ENCODE data around the gene IL22RA1.
A peak's percentile ranks its signal among the peaks of the same experiment; 100 is the strongest.

The IL22RA1 gene

DNA sequence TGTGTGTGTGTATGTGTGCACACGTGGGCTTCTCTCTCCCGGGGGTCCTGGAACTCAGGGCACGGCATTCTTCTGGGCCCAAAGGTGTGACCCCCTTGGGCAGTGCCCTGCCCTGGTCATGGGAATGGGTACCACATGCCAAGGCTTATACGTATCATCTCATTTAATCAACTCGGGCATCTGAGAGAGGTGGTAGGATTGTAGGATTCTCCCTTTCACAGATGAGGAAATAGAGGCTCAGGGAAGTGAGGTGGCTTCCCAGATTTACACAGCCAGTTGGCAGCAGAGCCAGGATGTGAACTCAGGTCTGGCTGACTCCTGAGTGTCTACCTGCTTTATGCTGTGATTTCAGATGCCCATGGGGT is 46.2 kb downstream of the IL22RA1 start:
- no peak for DNase-seq

DNA sequence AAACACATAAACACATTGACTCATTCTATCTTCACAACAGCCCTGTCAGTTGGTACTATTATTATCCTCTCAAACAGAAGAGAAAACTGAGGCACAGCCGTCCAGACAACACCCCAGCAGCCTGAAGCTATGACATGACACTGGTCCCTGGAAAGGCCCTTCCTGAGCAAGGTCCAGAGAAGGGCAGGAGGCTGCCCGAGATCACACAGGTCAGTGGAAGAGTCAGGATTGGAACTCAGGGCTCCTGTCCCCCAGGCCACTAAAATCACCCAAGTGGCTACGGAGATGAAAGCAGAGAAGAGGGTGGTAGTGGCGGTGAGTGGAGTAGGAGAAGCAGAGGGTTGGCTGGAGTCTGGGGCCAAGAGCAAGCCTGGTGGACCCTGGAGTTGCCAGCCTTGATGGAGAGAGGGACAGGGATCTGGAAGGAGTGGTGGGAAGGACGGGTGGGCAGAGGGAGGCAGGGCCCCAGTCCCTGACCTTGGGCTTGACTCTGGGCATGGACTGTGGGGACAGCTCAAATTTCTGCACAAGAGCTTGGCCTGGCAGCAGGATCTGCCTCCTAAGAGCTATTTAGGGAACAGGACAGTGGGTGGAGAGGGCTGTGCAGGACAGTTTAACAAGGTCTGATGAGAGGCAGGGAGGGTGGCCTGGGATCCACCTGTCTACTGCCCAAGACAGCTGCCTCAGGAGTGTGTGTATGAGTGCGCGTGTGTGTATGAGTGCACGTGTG is 46.8 kb downstream of the IL22RA1 start:
- DNase-seq: no peak

DNA sequence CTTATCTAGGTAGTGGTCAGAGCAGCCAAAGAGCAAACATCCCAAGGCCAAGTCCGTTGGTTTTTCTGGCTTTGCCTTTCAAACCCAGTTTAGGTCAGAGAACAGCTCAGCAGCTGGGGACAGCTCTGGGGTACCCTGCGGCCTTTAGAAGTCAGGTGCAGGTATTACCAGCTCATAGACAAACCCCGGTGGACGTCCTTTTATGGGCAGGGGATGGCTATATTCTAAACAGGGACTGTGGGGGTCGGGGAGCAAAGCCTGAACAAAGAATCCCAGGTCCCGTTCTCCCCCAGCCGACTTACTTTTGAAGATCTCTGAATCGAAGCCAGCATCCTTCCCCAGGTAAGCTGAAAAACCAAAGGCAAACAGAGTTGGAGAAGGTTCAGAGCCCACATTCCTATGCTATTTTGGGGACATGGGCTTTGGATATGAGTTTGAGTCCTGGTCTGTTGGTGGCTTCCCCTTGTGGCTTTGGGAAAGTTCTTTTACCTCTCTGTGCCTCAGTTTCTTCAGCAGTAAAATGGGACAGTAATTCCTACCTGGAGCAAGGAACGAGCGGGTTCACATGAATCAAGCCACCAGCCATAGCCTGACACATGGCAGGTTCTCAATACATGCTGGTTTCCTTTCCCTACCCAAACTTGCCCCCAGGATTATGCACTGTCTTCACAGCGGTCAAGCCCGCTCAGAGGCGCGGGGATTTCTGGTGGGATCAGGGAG is 47.6 kb downstream of the IL22RA1 start:
- DNase-seq: no peak

DNA sequence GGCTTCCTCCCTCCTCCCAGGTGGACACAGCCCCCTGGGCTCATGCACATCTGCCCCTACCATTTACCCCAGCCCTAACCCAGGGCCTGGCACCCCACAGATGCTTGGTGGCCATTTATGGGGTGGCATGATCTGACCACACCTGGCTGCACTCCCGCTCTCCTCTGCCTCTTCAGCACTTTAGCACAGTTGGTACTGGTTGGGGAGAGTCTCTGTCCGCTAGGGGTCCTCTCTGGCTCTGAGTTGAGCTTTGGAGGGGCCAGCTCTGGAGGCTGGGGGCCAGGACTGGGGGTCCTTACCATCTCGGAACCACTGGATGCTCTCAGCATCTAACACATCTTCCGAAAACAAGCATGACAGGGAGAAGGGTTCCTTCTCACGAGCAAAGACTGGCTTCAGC is 48.4 kb downstream of the IL22RA1 start:
- no peak for DNase-seq

DNA sequence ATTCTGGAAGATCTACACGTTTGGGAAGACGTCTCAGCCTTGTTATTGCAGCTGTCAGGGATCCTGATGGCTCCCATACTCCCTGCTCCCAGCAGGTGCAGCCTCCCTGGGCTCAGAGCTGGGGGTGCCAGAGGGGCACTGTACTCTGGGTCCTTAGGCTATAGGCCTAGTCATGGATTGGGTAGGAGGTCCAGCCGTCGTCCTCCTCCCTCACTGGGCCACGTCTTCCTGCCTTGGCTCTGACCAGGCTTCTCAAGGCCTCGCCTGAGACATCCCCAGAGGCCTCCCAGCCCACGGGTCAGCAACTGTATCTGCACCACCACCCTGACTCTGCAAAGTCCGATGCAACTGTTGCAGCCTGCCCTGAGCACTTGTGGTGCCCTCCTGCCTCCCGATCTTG is 49.2 kb downstream of the IL22RA1 start:
- DNase-seq: no peak

DNA sequence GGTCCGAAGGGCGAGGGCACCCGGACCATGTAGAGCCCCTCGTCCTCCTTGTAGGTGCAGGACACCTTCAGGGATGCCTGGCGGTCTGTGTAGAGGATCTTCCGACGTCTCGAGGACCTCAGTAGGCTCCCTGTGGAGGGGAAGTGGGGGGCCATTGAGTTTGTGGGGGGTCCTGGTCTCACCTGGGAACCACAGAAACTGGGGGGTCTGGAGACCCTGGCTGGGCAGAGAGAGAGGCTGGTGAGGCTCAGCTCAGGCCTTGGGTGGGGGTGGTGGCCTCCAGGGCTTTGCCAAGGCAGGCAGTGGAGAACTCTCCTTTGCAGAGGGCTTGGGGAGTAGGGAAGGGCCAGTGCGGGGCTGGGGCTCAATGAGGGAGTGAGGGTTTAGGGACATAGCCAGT is 50.0 kb downstream of the IL22RA1 start:
- no peak for DNase-seq

DNA sequence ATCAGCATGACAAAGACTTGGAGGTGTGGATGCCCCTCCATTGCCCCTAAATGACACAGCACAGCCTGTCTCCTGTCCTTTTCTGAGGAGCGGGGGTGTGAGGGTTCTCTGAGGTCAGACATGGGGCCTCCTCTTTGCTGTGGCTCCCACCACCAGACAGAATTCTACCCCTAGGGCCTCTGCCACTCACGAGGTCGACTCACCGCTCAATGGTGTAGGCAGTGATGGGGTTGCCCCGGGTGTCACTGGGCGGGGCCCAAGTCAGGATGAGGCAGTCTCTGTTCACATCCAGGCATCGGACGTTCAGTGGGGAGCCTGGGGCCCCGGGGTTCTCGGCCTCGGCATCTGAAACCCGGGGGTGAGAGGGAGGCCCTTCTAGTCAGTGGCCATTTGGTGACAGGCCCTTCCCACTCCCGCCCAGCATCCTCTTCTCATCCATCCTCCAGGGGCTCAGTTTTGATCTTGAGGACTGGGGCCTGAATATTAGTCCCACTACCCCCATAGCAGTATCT is 50.9 kb downstream of the IL22RA1 start:
- DNase-seq: no peak

DNA sequence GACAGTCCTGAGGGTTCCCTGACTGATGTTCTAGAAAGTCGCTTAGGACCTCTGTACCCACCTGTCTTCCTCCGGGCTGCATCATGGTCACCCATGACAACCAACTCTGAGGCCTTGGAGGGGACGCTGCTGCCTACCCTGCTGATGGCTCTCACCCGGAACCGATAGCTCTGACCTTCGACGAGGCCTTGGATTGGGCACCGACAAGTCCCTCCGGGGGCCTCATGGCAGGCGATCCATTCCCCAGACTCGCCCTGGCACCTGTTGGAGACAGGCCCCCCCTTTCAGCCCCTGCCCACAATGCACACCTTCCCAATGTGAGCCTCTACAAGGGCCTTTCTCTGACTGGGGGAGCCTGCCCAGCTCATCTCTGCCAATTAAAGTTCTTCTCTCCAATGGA is 52.2 kb downstream of the IL22RA1 start:
- DNase-seq: no peak

DNA sequence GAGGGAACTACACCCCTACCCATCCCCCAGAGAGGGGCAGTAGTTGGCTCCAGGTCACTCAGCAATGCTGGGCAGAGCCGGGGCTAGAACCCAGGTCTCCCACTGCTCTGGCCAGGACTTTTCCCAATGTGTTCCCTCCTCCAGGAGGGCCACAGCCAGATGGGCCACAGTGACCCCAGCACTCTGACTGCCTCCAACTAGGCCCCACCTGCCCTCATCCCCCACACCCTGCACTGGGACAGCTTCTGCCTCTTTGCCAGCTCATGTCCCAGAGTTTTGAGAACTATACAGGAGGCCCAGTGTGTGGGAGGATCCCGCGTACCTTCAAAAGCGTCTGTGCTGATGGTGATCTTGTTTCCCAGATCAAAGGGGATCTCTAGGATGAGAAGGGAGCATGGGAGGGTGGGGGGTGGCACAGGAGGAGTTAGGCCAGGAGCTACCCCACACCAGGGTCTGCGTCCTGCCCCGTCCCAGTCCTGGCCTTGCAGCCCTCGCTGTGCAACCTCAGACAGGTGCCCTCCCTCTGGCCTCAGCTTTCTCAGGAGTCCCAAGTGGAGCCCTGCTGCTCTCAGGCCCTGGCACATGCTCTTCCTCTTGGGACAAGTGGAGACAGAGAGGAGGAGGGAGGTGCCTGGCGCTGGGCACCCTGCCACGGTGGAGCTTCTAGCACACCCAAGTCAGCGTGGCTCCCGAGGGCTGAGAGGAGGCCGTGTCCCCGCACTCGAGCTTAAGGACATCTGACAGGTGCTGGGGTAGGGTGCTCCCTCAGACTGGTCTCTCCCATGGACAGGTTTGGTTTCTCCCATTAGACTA is 53.0 kb downstream of the IL22RA1 start:
- DNase-seq: no peak

DNA sequence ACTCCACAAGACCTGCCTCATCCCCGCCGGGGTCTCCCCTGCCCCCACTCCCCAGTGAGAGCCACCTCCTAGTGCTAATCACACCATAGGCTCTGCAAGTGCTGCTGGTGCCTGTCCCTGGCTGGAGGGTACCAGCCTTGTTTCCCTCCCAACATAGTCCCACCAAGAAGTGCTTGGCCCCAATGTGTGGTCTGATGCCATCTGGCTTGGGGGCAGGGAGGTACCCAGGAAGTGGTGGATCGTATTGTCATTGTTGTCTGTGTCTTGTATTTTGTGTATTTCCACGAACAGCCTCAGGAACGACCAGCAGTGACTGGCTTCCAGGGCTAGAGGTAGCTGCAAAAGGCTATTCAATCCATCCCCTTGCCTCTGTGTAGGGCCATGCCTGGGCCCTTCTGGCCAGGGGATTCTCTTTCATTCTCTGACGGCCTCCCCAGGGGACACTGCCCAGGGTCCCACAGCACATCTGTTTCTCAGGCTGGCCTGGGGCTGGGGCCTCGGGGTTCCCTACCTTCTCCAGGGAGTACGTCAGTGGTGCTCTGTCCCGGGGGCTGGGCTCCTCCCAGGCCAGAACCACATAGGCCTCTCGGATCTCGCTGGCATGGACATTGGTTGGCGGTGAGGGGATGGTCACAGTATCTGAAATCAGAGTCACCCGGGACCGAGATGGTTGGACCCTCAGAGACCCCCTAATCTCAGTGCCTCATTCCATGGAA is 53.8 kb downstream of the IL22RA1 start:
- no peak for DNase-seq

DNA sequence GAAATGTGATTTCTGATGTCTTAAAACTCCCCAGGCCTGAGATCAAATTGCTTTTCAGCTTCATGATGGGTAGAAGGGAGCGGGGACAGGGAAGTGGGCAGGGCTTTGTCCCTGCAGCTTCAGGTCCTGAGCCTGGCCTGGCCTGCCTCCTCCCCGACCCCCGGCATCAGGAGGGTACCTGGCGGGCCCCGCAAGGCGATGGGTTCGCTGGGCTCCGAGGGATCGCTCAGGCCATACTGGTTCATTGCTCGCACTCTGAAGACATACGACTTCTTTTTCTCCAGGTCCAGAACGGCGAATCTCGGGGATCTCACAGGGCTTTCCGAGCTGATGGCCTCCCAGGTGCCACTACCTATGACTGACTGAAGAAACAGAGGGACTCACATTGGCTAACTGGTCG is 56.5 kb downstream of the IL22RA1 start:
- DNase-seq: no peak

DNA sequence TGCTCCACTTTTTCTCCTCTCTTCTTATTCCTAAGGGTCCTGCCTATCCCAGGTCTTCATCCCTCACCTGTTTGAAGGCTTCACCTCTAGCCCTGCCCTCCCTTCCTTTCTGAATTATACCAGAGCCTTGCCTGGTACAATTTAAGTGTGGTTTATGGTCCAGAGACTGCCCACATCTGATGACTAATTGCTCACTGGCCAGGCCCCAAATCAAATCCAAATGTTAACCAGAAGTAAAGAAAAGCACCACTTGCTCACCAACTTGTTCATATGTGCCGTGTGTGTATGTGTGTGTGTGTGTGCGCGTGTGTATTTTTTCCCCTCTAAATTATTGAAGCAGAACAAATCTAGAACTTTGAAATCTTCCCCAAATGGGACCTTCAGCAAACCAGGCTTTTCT is 57.4 kb downstream of the IL22RA1 start:
- no peak for DNase-seq

DNA sequence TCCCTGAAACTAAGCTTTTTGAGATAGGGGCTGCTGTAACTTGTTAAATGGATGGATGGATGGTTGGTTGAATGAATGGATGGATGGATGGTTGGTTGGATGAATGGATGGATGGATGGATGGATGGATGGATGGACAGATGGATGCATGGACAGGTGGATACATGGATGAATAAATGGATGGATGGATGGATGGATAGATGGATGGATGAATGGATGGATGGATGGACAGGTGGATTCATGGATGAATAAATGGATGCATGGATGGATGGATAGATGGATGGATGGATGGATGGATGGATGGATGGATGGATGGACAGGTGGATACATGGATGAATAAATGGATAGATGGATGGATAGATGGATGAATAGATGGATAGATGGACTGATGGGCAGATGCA is 57.9 kb downstream of the IL22RA1 start:
- no peak for DNase-seq

DNA sequence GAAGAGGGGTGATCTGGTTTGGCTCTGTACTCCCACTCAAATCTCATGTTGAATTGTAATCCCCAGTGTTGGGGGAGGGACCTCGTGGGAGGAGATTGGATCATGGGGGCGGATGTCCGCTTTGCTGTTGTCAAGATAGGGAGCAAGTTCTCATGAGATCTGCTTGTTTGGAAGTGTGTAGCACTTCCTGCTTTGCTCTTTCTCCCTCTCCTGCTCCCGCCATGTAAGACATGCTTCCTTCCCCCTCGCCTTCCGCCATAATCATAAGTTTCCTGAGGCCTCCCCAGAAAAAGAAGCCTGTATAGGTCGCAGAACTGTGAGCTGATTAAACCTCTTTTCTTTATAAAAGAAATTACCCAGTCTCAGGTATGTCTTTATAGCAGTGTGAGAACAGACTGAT is 58.9 kb downstream of the IL22RA1 start:
- no peak for DNase-seq

DNA sequence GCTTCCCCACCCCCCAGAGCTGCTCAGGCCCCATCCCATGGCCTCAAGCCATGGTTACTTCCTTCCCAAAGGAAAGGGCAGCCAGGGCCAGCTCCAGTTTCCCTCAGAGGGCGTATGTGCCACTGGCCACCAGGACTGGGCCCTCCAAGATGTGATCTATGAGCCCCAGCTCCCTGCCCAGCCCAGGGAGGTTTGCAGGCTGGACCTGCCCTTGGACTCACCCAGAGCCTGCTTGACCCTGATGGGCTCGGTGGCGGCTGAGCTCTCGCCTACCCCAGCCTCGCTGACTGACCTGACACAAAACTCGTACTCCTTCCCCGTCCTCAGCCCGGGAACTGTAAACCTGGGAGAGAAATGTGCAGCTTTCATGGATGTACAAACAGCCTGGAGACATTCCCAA is 60.6 kb downstream of the IL22RA1 start:
- no peak for DNase-seq

DNA sequence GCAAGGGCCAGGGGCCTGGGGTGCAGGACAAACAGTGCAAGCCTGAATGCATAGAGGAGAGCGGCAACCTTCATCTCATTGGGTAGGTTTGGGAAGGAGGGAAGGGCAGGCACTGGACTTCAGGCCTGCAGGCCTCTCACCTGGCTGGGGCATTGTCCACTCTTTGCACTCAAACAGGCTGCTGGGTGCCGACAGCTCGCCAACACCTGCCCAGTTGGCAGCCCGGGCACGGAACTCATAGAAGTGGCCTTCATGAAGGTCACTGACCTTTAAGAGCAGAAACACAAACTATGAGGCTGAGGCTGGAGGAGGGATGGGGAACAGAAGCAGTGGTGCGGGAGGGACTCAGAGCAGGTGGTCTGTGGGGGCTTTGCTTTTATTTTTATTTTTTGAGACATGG is 61.8 kb downstream of the IL22RA1 start:
- no peak for DNase-seq

DNA sequence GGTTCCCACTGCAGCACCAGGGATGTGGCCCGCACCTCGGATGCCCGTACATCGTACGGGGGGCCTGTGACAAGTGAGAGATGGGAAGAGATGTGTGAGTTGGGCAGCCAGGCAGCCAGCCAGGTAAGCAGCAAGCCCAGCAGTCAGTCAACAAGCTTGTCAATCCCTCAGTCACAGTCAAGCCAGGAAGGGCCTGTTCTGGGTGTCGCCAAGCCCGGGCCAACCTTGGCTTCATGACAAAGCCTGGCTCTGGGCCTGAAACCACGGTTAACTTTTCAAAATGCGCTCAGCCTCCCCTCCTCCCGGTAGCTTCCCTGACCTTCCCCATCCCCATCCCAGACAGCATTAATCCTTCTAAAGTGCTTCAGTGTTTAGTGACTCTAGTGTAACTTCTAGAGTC is 62.8 kb downstream of the IL22RA1 start:
- DNase-seq: no peak

DNA sequence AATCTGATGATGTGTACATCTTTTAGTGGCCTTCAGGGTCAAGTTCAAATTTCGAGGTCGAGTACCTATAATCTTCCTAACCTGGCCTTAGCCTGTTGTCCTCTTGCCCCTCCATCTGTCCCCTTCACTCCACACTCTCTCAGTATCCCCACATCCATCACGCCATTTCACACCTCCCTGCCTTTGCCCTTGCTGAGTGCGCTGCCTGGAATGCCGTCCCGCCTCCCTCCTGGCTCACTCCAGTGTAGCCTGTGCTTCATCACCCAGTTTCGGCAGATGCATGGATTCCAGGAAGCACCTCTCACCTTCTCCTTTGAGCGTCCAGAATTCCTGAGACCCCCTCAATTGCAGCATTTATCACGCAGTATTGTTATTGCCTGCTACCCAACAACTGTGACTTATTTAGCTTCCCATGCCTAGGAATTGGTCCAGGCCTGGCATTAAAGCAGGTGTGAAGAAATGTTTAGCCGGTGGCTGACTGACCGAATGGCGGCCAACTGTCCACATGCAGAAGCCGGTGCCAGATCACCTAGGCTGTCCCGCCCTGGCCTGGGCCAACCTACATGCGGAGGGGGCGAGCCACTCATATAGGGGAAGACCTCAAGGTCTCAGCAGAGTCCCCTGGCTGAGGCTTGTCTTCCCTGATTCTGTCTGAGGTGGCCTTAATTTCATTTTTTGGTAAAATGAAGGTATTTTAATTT is 65.5 kb downstream of the IL22RA1 start:
- DNase-seq: no peak

DNA sequence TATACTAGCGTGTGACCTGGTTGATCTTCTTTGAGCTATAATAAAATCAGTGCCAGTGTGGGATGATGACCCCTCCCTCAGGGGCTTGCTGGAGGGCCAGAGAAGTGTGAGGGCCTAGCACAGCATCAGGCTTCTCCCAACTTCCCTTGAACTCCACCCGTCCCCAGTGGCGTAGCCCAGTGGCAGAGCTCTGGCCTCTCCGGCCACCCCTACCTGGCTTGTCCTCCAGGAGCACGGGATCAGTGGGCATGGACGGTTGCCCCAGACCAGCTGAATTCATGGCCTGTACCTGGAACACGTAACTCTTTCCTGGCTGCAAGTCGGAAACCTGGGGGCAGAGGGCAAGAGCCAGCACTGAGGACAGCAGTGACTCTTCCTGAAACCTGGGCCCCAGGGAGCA is 67.0 kb downstream of the IL22RA1 start:
- no peak for DNase-seq

DNA sequence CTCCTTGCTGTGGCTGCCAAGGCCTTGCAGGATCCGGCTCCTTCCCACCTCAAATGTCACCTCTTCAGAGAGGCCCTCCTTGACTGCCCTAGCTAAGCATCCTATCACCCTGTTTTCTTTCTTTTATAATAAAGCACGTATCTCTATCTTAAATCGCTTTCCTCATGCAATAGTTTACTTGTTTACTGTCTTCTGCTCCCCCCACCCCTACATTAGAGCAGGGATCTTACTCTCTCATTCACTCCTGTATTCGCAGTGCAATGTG is 67.4 kb downstream of the IL22RA1 start:
- DNase-seq: no peak

DNA sequence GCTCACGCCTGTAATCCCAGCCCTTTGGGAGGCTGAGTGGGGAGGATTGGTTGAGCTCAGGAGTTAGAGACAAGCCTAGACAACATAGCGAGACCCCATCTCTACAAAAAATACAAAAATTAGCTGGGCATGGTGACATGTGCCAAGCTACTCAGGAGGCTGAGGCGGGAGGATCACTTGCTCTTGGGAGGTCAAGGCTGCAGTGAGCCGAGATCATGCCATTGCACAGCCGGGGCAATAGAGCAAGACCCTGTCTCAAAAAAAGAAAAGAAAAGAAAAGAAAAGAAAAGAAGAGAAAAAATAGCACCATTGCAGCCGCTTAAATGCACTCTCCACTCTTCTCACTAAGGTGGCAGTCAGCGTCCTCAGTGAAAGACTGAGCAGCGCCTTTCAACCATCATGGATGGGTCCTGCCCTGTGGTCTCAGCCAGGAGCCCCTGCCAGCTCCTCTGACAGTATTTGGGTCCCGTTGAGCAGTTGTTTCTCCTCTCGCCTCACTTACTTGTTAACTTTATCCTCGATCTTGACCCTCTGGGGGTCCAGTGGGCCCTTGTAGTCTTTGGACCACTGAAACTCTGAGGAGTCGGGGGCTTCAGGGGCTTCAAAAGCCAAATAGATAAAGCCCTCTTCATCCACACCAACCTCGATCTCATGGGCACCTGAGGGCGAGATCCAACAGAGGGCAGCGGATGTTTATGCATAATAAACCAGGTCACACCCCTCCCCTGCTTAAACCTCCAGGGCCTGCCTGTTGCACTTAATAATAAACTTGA is 67.9 kb downstream of the IL22RA1 start:
- DNase-seq: no peak

DNA sequence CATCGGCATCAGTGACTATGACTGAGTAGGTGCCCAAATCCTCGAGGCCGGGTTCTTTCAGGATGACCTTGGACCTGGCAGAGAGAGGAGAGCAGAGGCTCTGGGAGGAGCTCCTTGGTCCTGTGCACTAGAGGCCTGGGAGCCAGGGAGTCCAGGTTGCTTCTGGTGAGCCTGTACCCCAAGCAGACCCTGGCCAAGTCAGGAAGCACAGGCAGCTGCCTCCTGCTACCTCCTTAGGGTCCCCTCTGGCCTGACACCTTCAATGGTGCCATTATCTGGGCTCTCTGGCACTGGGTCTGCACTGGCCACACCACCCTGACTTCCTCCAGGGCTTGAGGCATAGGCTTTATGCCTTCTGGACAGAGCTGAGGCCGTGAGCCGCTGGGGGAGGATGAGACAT is 68.7 kb downstream of the IL22RA1 start:
- DNase-seq: peak in 1 of 2 donors; percentile 10

Data from inflammatory macrophage (primary cell).